GM13977 (cell line): Measurements from ENCODE around the gene SMCO3.

Experiments used
- DNase-seq: peaks from one replicate; pipeline ENCODE4 v3.0.0; 2012; ENCODE audit warnings: low spot score
- in situ Hi-C: fragments of 300-500 bp; cut with MboI; formaldehyde crosslinking; loops from one replicate; pipeline ENCODE4 v1.12.0; 2022; ENCODE audit warnings: low sequenced_read_pairs, low pct_unique_long_range_greater_than_20kb, mixed read lengths, inconsistent platforms; ENCODE audit not compliant: unreplicated experiment
- TF ChIP-seq, protein P1 (sequence below): IDR thresholded peaks from 2 replicates; pipeline ENCODE4 v1.5.1; 2012; ENCODE audit warnings: mild to moderate bottlenecking, control low read depth; ENCODE audit not compliant: insufficient read depth; ENCODE audit errors: extremely low read depth, missing control alignments

SMCO3 gene

DNA sequence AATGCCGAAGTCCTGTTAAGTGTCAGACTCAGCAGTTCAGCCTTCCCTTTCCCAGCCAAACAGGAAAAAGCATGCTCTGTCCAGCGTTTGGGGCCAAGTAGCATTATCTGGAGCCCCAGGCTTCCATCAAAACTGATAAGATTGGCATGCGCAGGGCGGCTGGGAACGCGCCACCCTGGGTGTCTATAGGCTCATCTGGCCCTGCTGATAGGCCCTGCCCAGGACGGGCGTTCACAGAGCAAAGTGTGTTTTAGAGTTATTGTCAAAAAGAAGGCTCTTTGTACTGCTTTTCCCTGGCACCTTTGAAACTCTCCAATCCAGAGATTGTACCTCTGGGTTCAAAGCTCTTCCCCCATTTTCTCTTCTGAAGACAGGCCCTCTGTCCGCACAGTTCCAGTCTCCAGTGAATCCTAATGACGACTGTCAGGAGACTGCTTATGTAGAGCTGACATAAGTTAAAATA lies 29.5 kb upstream of the SMCO3 start, which contains the start of gene ART4:
Gene ART4 (minus strand): TSS at position 102 of the 463 bp plus-strand sequence. CDS start 413 bp downstream, outside the sequence.
- in situ Hi-C loops, result no loop called here
- TF ChIP-seq, protein P1, sequence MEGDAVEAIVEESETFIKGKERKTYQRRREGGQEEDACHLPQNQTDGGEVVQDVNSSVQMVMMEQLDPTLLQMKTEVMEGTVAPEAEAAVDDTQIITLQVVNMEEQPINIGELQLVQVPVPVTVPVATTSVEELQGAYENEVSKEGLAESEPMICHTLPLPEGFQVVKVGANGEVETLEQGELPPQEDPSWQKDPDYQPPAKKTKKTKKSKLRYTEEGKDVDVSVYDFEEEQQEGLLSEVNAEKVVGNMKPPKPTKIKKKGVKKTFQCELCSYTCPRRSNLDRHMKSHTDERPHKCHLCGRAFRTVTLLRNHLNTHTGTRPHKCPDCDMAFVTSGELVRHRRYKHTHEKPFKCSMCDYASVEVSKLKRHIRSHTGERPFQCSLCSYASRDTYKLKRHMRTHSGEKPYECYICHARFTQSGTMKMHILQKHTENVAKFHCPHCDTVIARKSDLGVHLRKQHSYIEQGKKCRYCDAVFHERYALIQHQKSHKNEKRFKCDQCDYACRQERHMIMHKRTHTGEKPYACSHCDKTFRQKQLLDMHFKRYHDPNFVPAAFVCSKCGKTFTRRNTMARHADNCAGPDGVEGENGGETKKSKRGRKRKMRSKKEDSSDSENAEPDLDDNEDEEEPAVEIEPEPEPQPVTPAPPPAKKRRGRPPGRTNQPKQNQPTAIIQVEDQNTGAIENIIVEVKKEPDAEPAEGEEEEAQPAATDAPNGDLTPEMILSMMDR, result no peak
- no peak for DNase-seq

DNA sequence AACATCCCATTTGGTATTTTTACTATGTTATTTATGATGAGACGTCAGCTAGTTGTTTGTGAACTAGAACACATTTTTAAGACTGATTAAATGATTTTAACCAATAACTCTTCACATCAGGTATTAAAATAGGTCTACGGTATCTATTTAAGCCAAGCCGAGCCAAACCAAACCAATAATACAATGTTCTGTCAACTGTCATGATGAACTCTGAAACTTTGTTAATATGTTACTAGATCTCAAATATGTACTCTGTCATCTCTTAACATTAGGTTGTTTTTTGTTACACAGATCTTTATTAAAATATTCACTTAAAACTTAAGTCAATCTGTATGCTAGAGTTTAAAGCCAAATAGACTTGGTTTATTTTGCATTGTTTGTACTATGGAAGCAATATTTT lies 28.3 kb upstream of the SMCO3 start:
- in situ Hi-C loops, result no loop called here
- TF ChIP-seq, protein P1, result no peak
- DNase-seq, result no peak

DNA sequence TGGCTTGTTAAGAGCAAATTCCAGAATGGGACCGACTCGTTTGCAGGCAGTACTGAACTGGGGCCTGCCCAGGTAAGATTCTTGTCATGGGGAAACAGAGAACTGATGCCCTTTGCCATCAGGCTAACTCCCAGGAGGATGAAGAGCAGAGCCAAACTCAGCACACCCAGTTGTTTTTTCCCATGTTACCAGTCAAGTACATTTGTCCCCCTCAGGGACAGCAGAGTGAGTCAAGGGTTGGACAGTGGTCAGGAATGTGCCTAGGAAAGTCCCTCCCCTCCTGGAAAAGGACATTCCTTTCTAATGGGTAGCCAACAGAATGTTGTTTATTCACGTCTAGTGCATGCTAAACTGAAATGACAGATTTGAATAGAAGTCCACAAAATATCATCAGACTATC lies 27.8 kb upstream of the SMCO3 start:
- TF ChIP-seq, protein P1, result no peak
- no peak for DNase-seq
- in situ Hi-C loops, result no loop called here

DNA sequence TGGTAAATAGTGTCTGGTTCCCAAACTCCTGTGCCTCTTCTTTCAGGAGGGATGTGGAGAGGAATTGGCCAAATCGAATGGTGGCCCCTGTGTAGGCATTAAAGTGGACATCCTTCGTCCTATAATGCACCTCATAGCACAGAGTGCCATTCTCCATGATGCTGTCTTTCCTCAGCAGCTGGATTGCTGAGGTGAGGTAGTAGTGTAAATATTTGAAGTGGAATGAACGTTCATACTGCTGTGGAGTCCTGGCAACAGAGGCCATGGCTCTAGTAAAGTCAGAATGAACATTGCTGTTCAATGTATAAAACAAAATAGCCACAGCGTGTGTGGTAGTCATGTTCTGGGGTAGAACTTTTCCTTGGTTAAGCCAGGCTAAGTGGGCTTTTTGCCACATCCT lies 26.6 kb upstream of the SMCO3 start:
- no peak for DNase-seq
- TF ChIP-seq, protein P1, result no peak
- in situ Hi-C loops, result no loop called here

DNA sequence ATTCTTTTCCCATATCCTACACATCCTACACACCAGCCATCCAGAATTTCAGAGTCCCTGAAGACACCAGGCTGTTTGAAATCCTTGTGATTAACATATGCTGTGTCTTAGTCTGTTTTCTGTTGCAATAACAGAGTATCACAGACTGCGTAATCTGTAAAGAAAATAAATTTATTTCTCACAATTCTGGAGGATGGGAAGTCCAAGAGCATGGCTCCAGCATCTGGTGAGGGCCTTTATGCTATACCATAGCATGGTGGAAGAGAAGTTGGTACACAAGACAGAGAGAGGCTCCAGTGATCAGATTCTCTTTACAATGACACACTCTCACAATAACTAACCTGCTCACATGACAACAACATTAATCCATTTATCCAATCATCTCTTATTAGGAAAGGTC lies 25.3 kb upstream of the SMCO3 start:
- no peak for DNase-seq
- in situ Hi-C loops, result no loop called here

DNA sequence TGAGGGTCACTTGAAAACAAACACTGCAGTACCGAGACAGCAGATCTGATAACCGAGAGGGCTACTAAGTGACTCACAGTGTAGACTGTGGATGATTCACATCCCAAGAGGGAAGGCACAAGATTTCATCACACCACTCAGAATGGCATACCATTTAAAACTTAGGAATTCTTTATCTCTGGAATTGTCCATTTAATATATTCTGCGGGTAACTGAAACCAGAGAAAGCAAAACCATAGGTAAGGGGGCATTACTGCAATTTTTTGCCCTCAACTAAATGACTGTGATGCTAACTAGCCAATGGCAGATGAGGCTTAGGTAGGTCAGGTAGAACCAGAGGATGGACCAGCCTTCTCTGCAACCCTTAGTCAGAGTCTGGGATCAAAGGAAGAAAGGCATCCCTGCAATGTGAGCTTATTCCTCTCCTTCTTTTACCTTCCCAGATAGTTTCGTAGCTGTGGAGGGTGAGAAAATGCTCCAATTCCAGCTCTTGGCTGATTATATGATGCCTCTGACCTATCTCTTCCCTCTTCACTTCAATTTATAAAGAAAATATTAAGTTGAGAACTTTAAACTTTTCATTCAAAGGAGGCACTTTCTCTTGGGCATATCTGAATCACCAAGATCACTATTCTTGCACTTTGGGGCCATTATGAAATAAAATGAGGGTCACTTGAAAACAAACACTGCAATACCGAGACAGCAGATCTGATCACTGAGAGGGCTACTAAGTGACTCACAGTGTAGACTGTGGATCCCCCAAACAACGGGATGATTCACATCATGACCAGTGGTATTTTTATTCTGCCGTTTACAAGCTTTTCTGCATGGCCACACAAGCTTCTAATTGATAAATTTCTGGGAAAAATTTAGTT lies 22.6 kb upstream of the SMCO3 start:
- no peak for DNase-seq
- in situ Hi-C loops, result no loop called here
- TF ChIP-seq, protein P1, result no peak

More for the DNA sequence above, 25.3 kb upstream of the SMCO3 start:
- TF ChIP-seq, protein P1, result no peak
